Measurements from ENCODE around the gene STK4. TPM values are rescaled to one million over a fixed set of nuclear protein-coding genes. Genes with fewer than 3 reads are reported as not detected.

Gene STK4
- total and polyA plus RNA-seq, 8 donors = 25.0 to 63.7 (median 28.2) TPM

DNA sequence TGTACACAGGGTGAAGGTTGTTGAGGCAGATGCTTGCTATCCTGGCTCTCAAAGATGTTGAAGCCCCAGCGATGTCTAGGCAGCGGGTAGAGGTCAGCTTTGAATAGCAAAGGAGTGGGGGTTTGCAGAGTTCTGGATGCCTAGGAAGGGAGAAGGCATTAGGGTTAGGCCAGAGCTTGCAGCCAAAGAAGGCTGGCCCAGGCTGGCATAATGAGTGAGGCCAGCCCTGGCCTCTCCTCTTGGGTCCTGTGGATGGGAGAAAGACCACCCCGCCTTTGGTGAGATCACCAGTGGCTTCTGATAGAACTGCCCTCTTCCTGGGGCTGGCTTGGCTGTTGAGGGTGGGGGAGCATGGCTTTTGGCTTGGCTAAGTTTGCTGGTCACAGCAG lies 149.1 kb downstream of the STK4 start:
- H3K36me3 ChIP-seq = no peaks in the 10 kb centered on the region
- peaks cover 0 to 39% of the 10 kb centered on the region in 2 donors for H3K27me3 ChIP-seq
- no peak overlapping the region for H3K27ac ChIP-seq
- ATAC-seq (no peak), DNase-seq (no peak)
- no peak overlapping the region for H3K4me3 ChIP-seq
- intact Hi-C loops (cut with DNase I) = no loop called here
- H3K4me1 ChIP-seq = no peaks in the 10 kb centered on the region
- H3K9me3 ChIP-seq = no peaks in the 10 kb centered on the region
- TF ChIP-seq, protein P1, sequence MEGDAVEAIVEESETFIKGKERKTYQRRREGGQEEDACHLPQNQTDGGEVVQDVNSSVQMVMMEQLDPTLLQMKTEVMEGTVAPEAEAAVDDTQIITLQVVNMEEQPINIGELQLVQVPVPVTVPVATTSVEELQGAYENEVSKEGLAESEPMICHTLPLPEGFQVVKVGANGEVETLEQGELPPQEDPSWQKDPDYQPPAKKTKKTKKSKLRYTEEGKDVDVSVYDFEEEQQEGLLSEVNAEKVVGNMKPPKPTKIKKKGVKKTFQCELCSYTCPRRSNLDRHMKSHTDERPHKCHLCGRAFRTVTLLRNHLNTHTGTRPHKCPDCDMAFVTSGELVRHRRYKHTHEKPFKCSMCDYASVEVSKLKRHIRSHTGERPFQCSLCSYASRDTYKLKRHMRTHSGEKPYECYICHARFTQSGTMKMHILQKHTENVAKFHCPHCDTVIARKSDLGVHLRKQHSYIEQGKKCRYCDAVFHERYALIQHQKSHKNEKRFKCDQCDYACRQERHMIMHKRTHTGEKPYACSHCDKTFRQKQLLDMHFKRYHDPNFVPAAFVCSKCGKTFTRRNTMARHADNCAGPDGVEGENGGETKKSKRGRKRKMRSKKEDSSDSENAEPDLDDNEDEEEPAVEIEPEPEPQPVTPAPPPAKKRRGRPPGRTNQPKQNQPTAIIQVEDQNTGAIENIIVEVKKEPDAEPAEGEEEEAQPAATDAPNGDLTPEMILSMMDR (IDR thresholded peaks at IDR 0.05) = no peak

GRCh38 chr20:45115829-45116228 lies 149.5 kb downstream of the STK4 start:
- Histone ChIP-seq H3K36me3 (no peaks in the 10 kb centered on the region), H3K4me3 (no peak overlapping the region), H3K4me1 (no peaks in the 10 kb centered on the region), H3K27me3 (peaks cover 0 to 39% of the 10 kb centered on the region in 2 donors), H3K9me3 (no peaks in the 10 kb centered on the region), H3K27ac (no peak overlapping the region)
- intact Hi-C loops (cut with DNase I) = no loop called here
- TF ChIP-seq, protein P1 (IDR thresholded peaks at IDR 0.05) = no peak
- DNase-seq (no peak), ATAC-seq (no peak)

DNA sequence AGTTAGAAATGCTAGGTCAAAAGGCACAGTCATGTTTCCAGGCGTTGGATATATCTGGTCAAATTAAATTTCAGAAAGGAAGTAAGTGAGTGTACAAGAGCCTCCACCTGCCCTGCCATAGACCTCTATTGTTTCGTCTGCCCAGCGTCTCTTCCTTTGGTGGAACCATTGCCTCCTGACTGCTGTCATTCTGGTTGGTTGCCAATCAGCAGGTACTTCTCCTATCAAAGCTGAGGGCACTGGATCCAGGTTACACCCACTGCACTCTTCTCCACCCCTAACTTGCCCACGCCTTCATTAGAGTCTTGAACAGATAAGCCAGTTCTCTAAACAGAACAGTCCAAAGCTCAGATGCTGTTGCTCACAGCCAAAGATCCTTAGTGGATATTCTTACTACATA lies 151.3 kb downstream of the STK4 start:
- no peak overlapping the region for H3K27ac ChIP-seq
- TF ChIP-seq, protein P1 (IDR thresholded peaks at IDR 0.05) = no peak
- H3K36me3 ChIP-seq = no peaks in the 10 kb centered on the region
- ATAC-seq (no peak), DNase-seq (no peak)
- H3K27me3 ChIP-seq = peaks cover 0 to 28% of the 10 kb centered on the region in 2 donors
- H3K4me3 ChIP-seq = no peak overlapping the region
- intact Hi-C loops (cut with DNase I) = no loop called here
- no peaks in the 10 kb centered on the region for H3K4me1 ChIP-seq
- H3K9me3 ChIP-seq = no peaks in the 10 kb centered on the region

GRCh38 chr20:45118028-45118427 lies 151.7 kb downstream of the STK4 start:
- Histone ChIP-seq H3K9me3 (no peaks in the 10 kb centered on the region), H3K4me1 (no peaks in the 10 kb centered on the region), H3K27ac (no peak overlapping the region), H3K27me3 (peaks cover 0 to 28% of the 10 kb centered on the region in 2 donors), H3K4me3 (no peak overlapping the region), H3K36me3 (no peaks in the 10 kb centered on the region)
- DNase-seq = no peak
- ATAC-seq = no peak
- intact Hi-C loops (cut with DNase I) = no loop called here
- TF ChIP-seq, protein P1 (IDR thresholded peaks at IDR 0.05) = no peak

GRCh38 chr20:45119556-45120266 lies 153.4 kb downstream of the STK4 start:
- peaks cover 0 to 32% of the 10 kb centered on the region in 2 donors for H3K27me3 ChIP-seq
- intact Hi-C loops (cut with DNase I) = no loop called here
- TF ChIP-seq, protein P1 (IDR thresholded peaks at IDR 0.05) = no peak
- ATAC-seq = no peak
- no peaks in the 10 kb centered on the region for H3K4me1 ChIP-seq
- no peak for DNase-seq
- H3K9me3 ChIP-seq = no peaks in the 10 kb centered on the region
- H3K27ac ChIP-seq = no peak overlapping the region
- no peaks in the 10 kb centered on the region for H3K36me3 ChIP-seq
- no peak overlapping the region for H3K4me3 ChIP-seq

Measured in left lung (tissue), 10 donors.